HepG2 (cell line): Measurements from ENCODE around the gene FUT6. TPM values are rescaled to one million over a fixed set of nuclear protein-coding genes. Genes with fewer than 3 reads are reported as not detected.

Experiments used
- ARHGAP35 ChIP-seq: sonication (generic); formaldehyde crosslinking; IDR thresholded peaks from 2 replicates; pipeline ENCODE4 v1.9.0; 2022; ENCODE audit warnings: mild to moderate bottlenecking, inconsistent platforms, moderate library complexity, missing genetic modification reagents, borderline replicate concordance
- FOXP4 ChIP-seq: sonication (generic); formaldehyde crosslinking; IDR thresholded peaks from 2 replicates; pipeline ENCODE4 v1.4.0; 2020; ENCODE audit warnings: missing genetic modification reagents
- JUN ChIP-seq: sonication (generic); formaldehyde crosslinking; IDR thresholded peaks from 2 replicates; pipeline ENCODE4 v1.4.0; 2020; ENCODE audit warnings: mild to moderate bottlenecking, missing genetic modification reagents
- KDM1A ChIP-seq: IDR thresholded peaks from 2 replicates; pipeline ENCODE4 v1.6.1; 2016; ENCODE audit warnings: missing compliant biosample characterization
- RFXANK ChIP-seq: IDR thresholded peaks from 2 replicates; pipeline ENCODE4 v1.6.1; 2016
- SMARCE1 ChIP-seq: fragments of 450-650 bp; IDR thresholded peaks from 2 replicates; pipeline ENCODE4 v1.6.1; 2017; ENCODE audit warnings: borderline replicate concordance
- SP5 ChIP-seq: IDR thresholded peaks from 2 replicates; pipeline ENCODE4 v1.6.1; 2016; ENCODE audit warnings: low read depth, borderline replicate concordance
- TFE3 ChIP-seq: IDR thresholded peaks from 2 replicates; pipeline ENCODE4 v1.6.1; 2016
- ZEB1 ChIP-seq: IDR thresholded peaks from 2 replicates; pipeline ENCODE4 v1.6.1; 2012; ENCODE audit warnings: mild to moderate bottlenecking, low read depth, inconsistent platforms; ENCODE audit not compliant: insufficient replicate concordance
- ZFP90 ChIP-seq: sonication (generic); formaldehyde crosslinking; IDR thresholded peaks from 2 replicates; pipeline ENCODE4 v1.8.0; 2022; ENCODE audit warnings: missing genetic modification reagents, mild to moderate bottlenecking, inconsistent platforms, borderline replicate concordance
- ZNF275 ChIP-seq: sonication (generic); formaldehyde crosslinking; IDR thresholded peaks from 2 replicates; pipeline ENCODE4 v1.8.0; 2022; ENCODE audit warnings: missing genetic modification reagents, mild to moderate bottlenecking, inconsistent platforms, borderline replicate concordance
- ZNF407 ChIP-seq: sonication (generic); formaldehyde crosslinking; IDR thresholded peaks from one replicate; pipeline ENCODE4 v1.5.1; 2020; ENCODE audit warnings: mild to moderate bottlenecking, missing genetic modification reagents; ENCODE audit errors: not compliant biosample characterization
- ZNF564 ChIP-seq: sonication (generic); formaldehyde crosslinking; IDR thresholded peaks from 2 replicates; pipeline ENCODE4 v1.8.1; 2023; ENCODE audit warnings: mild to moderate bottlenecking, missing genetic modification reagents
- polyA plus RNA-seq, 8 experiments: library from polyadenylated mRNA; depleted of rRNA in 3 of 8; stranded (reverse) in 7 of 8; unstranded in 1 of 8; fragments of >200 nt; fragmentation: Illumina TruSeq in 4 of 8; extraction: Trizol in 4 of 8; gene quantifications; 2 replicates each; pipeline versions ENCODE4 v1.2.1 to v1.2.3, GENCODE V29; 2011 to 2016; ENCODE audit warnings: low read depth in 4 of 8, missing spikeins in 1 of 8, mixed read lengths in 1 of 8; ENCODE audit not compliant: insufficient read depth in 1 of 8
- total RNA-seq, 5 experiments: library from RNA; depleted of rRNA; stranded (reverse); fragments of >200 nt; fragmentation: Illumina TruSeq; extraction: Trizol; gene quantifications; 2 replicates each; pipeline ENCODE4 v1.2.3, GENCODE V29; 2016; ENCODE audit warnings: low read depth in 1 of 5

Gene FUT6
- total and polyA plus RNA-seq, 2 of the 13 experiments (the other 11 are each of a cell fraction or from before 2014, with no cell fraction given): 8.2 to 27.7 TPM

- TF ChIP-seq ZNF407 (CRISPR knock-in tag) (no peak), KDM1A (CRISPR knock-in tag) (no peak), TFE3 (CRISPR knock-in tag) (0 out of 2 replicates have a peak, but pooled peaks have one; percentile 55), ZNF564 (CRISPR knock-in tag) (peak; percentile 70; the same call in 1 of the 2 replicates), JUN (peak; percentile 94), FOXP4 (CRISPR knock-in tag) (no peak), RFXANK (CRISPR knock-in tag) (peak; percentile 89), ARHGAP35 (CRISPR knock-in tag) (peak; percentile 15; the same call in 1 of the 2 replicates), ZNF275 (peak; percentile 80; the same call in 1 of the 2 replicates), ZFP90 (CRISPR knock-in tag) (peak; percentile 63; the same call in 1 of the 2 replicates), SMARCE1 (no peak), SP5 (CRISPR knock-in tag) (peak; percentile 63; the same call in 1 of the 2 replicates), ZEB1 (peak; percentile 48)
Observed at GRCh38 chr19:5827891-5828660, 11.4 kb downstream of the FUT6 start (continued).
